Kidney tubule cell (primary cell): ENCODE measurements around the gene ARMC5.
"Not testable (repeated sequence)": the region's sequence is repeated elsewhere in the genome, so short reads cannot be mapped to it uniquely, and the experiment has no call there.

Experiments
- DNase-seq: peaks from one replicate; pipeline ENCODE4 v3.0.0-alpha.2; 2018; ENCODE audit warnings: low spot score

Gene ARMC5

GRCh38 chr16:31478956-31479355 lies 19.7 kb downstream of the ARMC5 start:
- DNase-seq: no peak

DNA sequence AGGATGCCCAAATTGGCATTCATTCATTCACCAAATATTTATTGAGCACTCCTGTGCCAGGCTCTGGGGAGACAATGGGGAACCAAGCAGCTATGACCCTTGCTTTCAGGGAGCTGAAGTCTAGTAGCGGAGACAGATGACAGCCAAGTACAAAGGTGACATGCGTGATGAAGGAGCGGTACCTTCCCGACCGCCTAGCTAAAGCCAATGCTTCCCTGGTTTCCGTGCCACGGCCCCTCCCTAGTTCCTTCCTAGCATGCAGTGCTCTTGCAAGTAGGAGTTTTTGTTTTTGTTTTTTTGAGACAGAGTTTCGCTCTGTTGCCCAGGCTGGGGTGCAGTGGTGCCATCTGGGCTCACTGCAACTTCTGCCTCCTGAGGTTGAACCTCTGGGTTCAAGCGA lies 20.4 kb downstream of the ARMC5 start:
- no peak for DNase-seq

DNA sequence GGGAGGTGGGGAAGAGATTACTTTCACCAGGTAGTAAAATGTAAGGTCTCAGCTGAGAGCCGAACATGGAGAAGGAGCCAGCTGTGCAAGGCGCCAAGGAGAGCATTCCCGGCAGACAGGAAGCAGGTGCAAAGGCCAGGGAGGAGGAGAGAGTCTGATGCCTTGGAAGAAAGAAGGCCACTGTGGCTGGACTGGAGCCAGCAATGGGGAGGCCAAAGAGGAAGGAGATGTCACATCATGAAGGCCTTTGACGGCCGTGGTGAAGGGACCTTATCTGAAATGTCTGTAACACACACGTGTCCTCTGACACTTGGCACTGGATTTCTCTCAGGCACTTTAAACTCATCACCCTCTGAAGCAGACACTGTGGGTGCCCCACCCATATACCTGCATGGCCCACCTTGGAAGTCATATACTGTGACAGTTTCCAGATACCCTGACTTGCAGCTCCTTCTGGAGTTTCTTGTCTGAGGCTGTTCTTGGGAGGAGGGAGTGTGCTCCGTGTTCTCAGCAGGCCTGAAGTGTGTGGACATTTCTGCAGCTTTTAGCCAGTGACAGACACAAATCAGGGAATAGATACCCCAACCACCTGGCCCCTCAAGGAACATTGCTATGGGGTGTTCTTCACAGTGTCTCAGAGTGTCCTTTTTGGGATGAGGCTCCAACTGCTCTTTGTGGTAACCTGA lies 21.7 kb downstream of the ARMC5 start:
- DNase-seq: no peak

DNA sequence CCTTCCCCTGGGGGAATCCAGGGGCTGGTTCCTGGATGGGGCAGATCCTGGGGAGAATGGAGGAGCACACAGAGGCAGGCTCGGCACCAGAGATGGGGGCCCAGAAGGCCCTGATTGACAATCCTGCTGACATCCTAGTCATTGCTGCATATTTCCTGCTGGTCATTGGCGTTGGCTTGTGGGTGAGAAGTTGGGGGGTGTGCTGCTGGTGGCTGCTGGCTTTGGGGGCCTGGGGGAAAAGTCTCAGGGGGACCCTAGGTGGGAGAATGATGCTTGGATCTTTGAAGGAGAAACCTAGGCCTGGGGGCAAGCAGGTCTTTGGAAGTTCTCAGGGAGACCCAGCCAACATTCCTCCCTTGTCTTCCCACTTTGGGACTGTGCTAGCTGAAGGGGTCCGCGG lies 23.8 kb downstream of the ARMC5 start, which contains the start of gene SLC5A2:
SLC5A2 (plus strand) TSS at position 43 of the 400 bp plus-strand sequence; CDS start at position 57, 14 bp downstream.
- DNase-seq: no peak

DNA sequence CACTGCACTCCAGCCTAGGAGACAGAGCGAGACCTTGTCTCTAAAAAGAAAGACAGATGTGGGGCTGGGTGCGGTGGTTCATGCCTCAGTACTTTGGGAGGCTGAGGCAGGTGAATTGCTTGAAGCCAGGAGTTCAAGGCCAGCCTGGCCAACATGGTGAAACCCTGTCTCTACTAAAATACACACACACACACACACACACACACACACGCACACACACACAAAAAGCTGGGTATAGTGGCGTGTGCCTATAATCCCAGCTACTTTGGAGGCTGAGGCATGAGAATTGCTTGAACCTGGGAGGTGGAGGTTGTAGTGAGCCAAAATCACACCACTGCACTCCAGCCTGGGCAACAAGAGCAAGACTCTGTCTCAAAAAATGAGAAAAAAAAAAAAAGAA lies 24.7 kb downstream of the ARMC5 start:
- DNase-seq: not testable (repeated sequence)

DNA sequence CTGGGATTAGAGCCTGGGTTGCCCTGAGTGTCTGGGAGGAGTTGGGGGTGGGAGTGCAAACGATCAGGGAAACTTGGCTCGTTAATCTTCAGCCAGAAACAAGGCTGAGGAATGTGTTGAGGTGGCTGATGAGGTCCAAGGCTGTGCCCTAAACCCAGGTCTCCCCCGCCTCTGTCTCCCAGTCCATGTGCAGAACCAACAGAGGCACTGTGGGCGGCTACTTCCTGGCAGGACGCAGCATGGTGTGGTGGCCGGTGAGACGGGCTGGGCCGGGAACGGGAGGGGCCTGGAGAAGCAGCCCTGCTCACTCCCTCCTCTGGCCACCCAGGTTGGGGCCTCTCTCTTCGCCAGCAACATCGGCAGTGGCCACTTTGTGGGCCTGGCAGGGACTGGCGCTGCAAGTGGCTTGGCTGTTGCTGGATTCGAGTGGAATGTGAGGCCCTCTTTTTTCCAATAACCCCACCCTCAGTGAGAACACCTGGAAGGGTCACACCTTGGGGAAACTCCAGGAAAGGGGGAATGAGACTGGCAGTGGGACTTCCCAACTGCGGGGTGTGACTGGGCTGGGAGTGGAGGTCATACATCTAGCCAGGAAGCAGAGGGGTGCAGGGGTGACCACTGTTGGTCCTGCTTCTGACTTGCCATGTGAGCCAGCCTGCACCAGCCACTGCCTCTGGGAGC lies 25.3 kb downstream of the ARMC5 start:
- DNase-seq: peak; percentile 95

DNA sequence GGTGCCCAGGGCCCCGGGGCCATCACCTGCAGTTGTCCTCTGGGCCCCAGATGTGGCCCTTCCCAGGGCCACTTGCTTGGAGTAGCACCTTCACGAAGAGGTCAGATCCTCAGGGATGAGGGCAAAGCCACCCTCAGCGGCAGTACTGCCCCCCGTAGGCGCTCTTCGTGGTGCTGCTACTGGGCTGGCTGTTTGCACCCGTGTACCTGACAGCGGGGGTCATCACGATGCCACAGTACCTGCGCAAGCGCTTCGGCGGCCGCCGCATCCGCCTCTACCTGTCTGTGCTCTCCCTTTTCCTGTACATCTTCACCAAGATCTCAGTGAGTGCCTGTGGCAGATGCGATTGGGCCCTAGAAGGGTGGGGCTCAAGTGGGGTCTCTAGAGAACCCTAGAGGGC lies 26.3 kb downstream of the ARMC5 start:
- DNase-seq: no peak

GRCh38 chr16:31486045-31486444 lies 26.7 kb downstream of the ARMC5 start:
- no peak for DNase-seq

- no peak for DNase-seq
Measured at GRCh38 chr16:31487071-31487719, 27.9 kb downstream of the ARMC5 start.

- DNase-seq: peak; percentile 64
Measured at GRCh38 chr16:31487720-31488467, 28.6 kb downstream of the ARMC5 start.

DNA sequence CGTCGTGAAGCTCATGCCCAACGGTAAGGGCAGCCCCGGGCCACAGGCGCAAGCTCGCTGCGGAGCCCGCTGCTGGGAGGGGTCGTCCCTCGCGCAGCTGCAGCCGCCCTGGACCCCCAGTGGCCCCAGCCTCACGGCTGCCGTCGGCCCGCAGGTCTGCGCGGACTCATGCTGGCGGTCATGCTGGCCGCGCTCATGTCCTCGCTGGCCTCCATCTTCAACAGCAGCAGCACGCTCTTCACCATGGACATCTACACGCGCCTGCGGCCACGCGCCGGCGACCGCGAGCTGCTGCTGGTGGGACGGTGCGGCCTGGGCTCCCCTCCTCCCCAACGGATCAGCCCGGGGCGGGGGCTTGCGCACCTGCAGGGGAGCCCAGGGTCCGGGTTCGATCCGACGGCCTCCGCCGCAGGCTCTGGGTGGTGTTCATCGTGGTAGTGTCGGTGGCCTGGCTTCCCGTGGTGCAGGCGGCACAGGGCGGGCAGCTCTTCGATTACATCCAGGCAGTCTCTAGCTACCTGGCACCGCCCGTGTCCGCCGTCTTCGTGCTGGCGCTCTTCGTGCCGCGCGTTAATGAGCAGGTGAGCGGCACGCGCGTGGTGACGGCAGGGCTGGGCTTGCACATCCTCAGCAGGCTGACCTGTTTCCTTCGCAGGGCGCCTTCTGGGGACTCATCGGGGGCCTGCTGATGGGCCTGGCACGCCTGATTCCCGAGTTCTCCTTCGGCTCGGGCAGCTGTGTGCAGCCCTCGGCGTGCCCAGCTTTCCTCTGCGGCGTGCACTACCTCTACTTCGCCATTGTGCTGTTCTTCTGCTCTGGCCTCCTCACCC lies 29.4 kb downstream of the ARMC5 start:
- no peak for DNase-seq

DNA sequence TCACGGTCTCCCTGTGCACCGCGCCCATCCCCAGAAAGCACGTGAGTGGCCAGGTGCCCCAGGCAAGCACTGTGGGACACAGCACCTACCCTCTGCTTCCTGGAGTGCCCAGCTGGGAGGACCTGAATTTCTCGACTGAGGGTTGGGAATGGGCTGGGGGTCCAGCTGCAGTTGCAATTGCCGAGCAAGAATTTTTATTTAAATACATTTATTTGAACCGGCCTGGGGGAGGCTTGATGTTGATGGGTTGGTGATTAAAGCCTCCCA lies 29.9 kb downstream of the ARMC5 start:
- DNase-seq: no peak

GRCh38 chr16:31489616-31490584 lies 30.6 kb downstream of the ARMC5 start:
- no peak for DNase-seq

- DNase-seq: no peak
Measured at GRCh38 chr16:31491778-31492418, 32.6 kb downstream of the ARMC5 start.

GRCh38 chr16:31493506-31494125 lies 34.3 kb downstream of the ARMC5 start:
- no peak for DNase-seq

- no peak for DNase-seq
Measured at GRCh38 chr16:31496670-31497069, 37.4 kb downstream of the ARMC5 start.

- no peak for DNase-seq
Measured at GRCh38 chr16:31498493-31498892, 39.2 kb downstream of the ARMC5 start.

DNA sequence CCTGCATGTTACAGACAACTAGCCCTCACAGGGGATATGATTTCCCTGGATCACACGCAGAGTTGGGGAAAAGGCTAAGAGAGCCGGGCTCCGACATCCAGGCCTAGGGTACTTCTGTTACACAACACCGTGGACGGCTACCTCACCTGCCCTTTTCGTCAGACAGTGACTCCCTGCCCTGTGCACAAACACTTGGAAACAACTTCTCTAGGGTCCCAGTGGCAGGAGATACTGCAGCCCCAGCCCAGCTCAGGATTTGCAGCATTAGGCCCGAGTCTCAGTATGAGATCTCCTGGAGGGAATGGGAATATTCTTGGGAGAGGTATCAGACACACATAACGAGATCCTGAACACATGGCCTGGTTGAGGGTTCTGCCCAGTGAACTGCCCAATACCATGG lies 40.6 kb downstream of the ARMC5 start:
- no peak for DNase-seq

GRCh38 chr16:31501226-31501965 lies 42.1 kb downstream of the ARMC5 start:
- DNase-seq: no peak
